AG04449 (cell line): ENCODE measurements around the gene HLA-DOB.

Source experiments
- CTCF ChIA-PET: fragments of 350-600 bp; formaldehyde crosslinking; extraction: SDS; loops from one replicate; lab custom pipeline; 2021; ENCODE audit warnings: antibody characterized with exemption; lab: Yijun Ruan, JAX
- POLR2A ChIA-PET: fragments of 400-600, 350-600 bp; formaldehyde crosslinking; extraction: SDS; loops from one replicate; lab custom pipeline; 2020; ENCODE audit warnings: antibody characterized with exemption, inconsistent platforms; lab: Yijun Ruan, JAX
- DNase-seq: peaks from one replicate; pipeline ENCODE4 v3.0.0-alpha.2; 2010; ENCODE audit warnings: low read depth, low spot score
- H3K4me3 ChIP-seq: 2 replicates; pipeline ENCODE4 v1.5.1; 2011; ENCODE audit warnings: low read depth, mild to moderate bottlenecking, control low read depth, low read length
- CTCF ChIP-seq: IDR thresholded peaks from one replicate; pipeline ENCODE4 v1.5.1; 2011; ENCODE audit warnings: mild to moderate bottlenecking, moderate library complexity, low read length, control low read depth, inconsistent platforms; ENCODE audit not compliant: insufficient read depth; ENCODE audit errors: missing control alignments

The HLA-DOB gene

GRCh38 chr6:32847004-32847403 lies 30.2 kb upstream of the HLA-DOB start:
- CTCF ChIA-PET: interaction anchor here (1.3 to 11.4 kb wide), 4 partner anchors 9 to 107 kb away, joined by 3 to 402 read pairs (median 158); partner anchors contain the start of genes PSMB9, TAP1 and TAP2
- no peak overlapping the region for H3K4me3 ChIP-seq
- no peak for DNase-seq
- no peak for TF ChIP-seq CTCF
- POLR2A ChIA-PET: no interaction called here

GRCh38 chr6:32845384-32845884 lies 28.6 kb upstream of the HLA-DOB start:
- POLR2A ChIA-PET: interaction anchor here (1.0 to 1.6 kb wide), 2 partner anchors 8 to 126 kb away, joined by 4 read pairs; partner anchors contain the start of genes PSMB9 and TAP1
- no peak for DNase-seq
- no peak for TF ChIP-seq CTCF
- CTCF ChIA-PET: interaction anchor here (0.8 to 11.4 kb wide), 9 partner anchors 12 to 591 kb away, joined by 3 to 402 read pairs (median 3); partner anchors contain the start of genes PSMB9 and TAP1
- no peak overlapping the region for H3K4me3 ChIP-seq

- H3K4me3 ChIP-seq: peak overlapping the region; percentile 76
- ChIA-PET CTCF (interaction anchor here (0.8 to 11.4 kb wide), 9 partner anchors 12 to 590 kb away, joined by 3 to 402 read pairs (median 3); partner anchors contain the start of genes PSMB9 and TAP1), POLR2A (interaction anchor here (1.0 to 1.6 kb wide), 2 partner anchors 9 to 127 kb away, joined by 4 read pairs; partner anchors contain the start of genes PSMB9 and TAP1)
Observed at GRCh38 chr6:32844839-32845383, 28.1 kb upstream of the HLA-DOB start.

GRCh38 chr6:32843979-32844838 lies 27.4 kb upstream of the HLA-DOB start, which contains the start of gene PSMB8:
PSMB8 (minus strand) TSS chr6:32844047; CDS start chr6:32843996, 51 bp downstream.
- H3K4me3 ChIP-seq: peak within 1 kb of the TSS; percentile 76
- POLR2A ChIA-PET: interaction anchor here (1.0 to 1.6 kb wide), 2 partner anchors 9 to 128 kb away, joined by 4 read pairs; partner anchors contain the start of genes PSMB9 and TAP1
- CTCF ChIA-PET: interaction anchor here (1.0 to 11.4 kb wide), 6 partner anchors 11 to 285 kb away, joined by 3 to 402 read pairs (median 6); partner anchors contain the start of genes PSMB9 and TAP1
- TF ChIP-seq CTCF: peak; percentile 1
- no peak for DNase-seq

More at GRCh38 chr6:32844839-32845383, 28.1 kb upstream of the HLA-DOB start:
- DNase-seq: no peak
- no peak for TF ChIP-seq CTCF

GRCh38 chr6:32843331-32843978 lies 26.7 kb upstream of the HLA-DOB start:
- DNase-seq: no peak
- CTCF ChIA-PET: interaction anchor here (2.2 to 11.4 kb wide), 3 partner anchors 14 to 31 kb away, joined by 6 to 402 read pairs (median 313); partner anchors contain the start of genes PSMB9 and TAP1
- no peak for TF ChIP-seq CTCF
- POLR2A ChIA-PET: no interaction called here
- peak overlapping the region; percentile 76 for H3K4me3 ChIP-seq
